Adrenal gland (tissue), 12 donors: ENCODE measurements around the gene CAMKMT. TPM values are rescaled to one million over a fixed set of nuclear protein-coding genes. Genes with fewer than 3 reads are reported as not detected.

Experiments
- DNase-seq, 7 donors: peaks; one replicate each; pipeline ENCODE4 v3.0.0-alpha.2; 2019 to 2020
- H3K27ac ChIP-seq, 5 donors: fragments of 200-600 bp; sonication (generic) in 4 of 5; 1 replicate in 3 of 5; 2 replicates in 2 of 5; pipeline versions ENCODE4 v1.5.1 to v1.8.0; 2016 to 2020; ENCODE audit warnings: mild to moderate bottlenecking in 1 of 5
- H3K27me3 ChIP-seq: fragments of 200-600 bp; 2 replicates; pipeline ENCODE4 v1.8.0; 2021
- H3K36me3 ChIP-seq, 2 donors: fragments of 200-600 bp; replicated peaks in 1 of 2; 1 replicate in 1 of 2; 2 replicates in 1 of 2; pipeline versions ENCODE4 v1.5.1 to v1.8.0; 2018 to 2022
- H3K4me1 ChIP-seq, 2 donors: fragments of 200-600 bp; replicated peaks in 1 of 2; 1 replicate in 1 of 2; 2 replicates in 1 of 2; pipeline versions ENCODE4 v1.5.1 to v1.8.0; 2018 to 2021
- H3K4me3 ChIP-seq, 4 donors: fragments of 200-600 bp; sonication (generic) in 3 of 4; one replicate each; pipeline ENCODE4 v1.5.1; 2016 to 2018
- H3K9me3 ChIP-seq, 3 donors: fragments of 200-600 bp; sonication (generic) in 1 of 3; replicated peaks in 1 of 3; 1 replicate in 2 of 3; 2 replicates in 1 of 3; pipeline versions ENCODE4 v1.5.1 to v1.8.0; 2016 to 2021
- CTCF ChIP-seq, 6 experiments: fragments of 450-650 bp in 4 of 6; fragments of 200-600 bp in 2 of 6; sonication (generic) in 1 of 6; IDR thresholded peaks; 1 replicate in 5 of 6; 2 replicates in 1 of 6; pipeline versions ENCODE4 v1.5.1 to v1.8.0; 2016 to 2021; ENCODE audit warnings: antibody characterized with exemption in 6 of 6, mild to moderate bottlenecking in 2 of 6, moderate library complexity in 1 of 6
- POLR2A ChIP-seq, 2 donors: fragments of 450-650 bp; IDR thresholded peaks; one replicate each; pipeline ENCODE4 v1.6.1; 2017; ENCODE audit warnings: antibody characterized with exemption in 2 of 2, mild to moderate bottlenecking in 2 of 2, moderate library complexity in 1 of 2
- WGBS, 4 donors: extraction: QIAGEN DNeasy Blood & Tissue Kit in 2 of 4; methylation state at CpG; one replicate each; pipeline versions ENCODE4 v1.1.5 to v1.1.7; 2013 to 2017; 5-methylcytosine and 5-hydroxymethylcytosine counted together
- intact Hi-C, 2 donors: fragments of 100-400 bp; cut with DNase I; formaldehyde crosslinking; loops; one replicate each; pipeline versions ENCODE4 v1.14.1 to v1.15.0; 2022 to 2023
- polyA plus RNA-seq, 3 donors: library from polyadenylated mRNA; stranded (reverse); fragments of 200-250 nt in 2 of 3; fragments of 350-450 nt in 1 of 3; fragmentation: Illumina TruSeq in 1 of 3; extraction: RNeasy Lipid Tissue Mini Kit (QIAGEN cat#74804) in 1 of 3; gene quantifications; one replicate each; pipeline ENCODE4 v1.2.3, GENCODE V29; 2013 to 2014
- total RNA-seq, 9 donors: library from RNA; depleted of rRNA in 4 of 9; stranded (reverse); fragments of >200 nt in 4 of 9; fragments of 120-200 nt in 1 of 9; fragmentation: NEBNext Ultra II Directional in 1 of 9; extraction: Animal tissue kit (Norgen Biotek cat#: 25700) in 1 of 9; gene quantifications; one replicate each; pipeline versions ENCODE4 v1.1.0 to v1.2.4, GENCODE V29; 2013 to 2023
- donor health status: healthy with polysubstance abuse.
- donor health status: Bipolar disorder and iron deficiency.
- donor health status: DM: yes; HTN: yes; CAD: no.
- donor health status: DM: no; HTN: no; CAD: no.
- donor health status: DM: no; HTN: no; CAD: no.
- donor health status: DM: yes; HTN: yes; CAD: no.

Gene CAMKMT
- total and polyA plus RNA-seq, 12 donors, result 2.6 to 14.0 (median 8.6) TPM

DNA sequence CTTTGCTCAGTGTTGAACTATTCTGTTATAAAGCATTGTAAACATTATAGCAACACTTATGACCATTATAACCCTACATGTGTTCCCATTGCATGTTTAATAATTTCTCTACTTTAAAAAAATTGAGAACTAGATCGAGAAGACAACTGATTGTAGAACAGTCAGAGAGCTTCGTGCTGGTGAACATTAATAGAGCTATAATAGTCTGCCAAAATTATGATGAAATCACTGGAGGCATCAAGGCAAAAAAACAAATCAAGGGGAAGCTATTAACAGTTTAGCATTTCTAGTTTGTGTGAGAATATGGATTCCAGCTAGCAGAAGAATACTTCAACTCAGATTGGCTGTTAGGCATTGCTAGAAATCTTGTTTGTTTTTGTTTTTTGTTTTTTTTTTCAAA is 284.2 kb downstream of the CAMKMT start:
- TF ChIP-seq CTCF (IDR thresholded peaks at IDR 0.05) (no peak), POLR2A (IDR thresholded peaks at IDR 0.05) (no peak)
- Histone ChIP-seq H3K36me3 (no peaks in the 10 kb centered on the region), H3K4me1 (no peaks in the 10 kb centered on the region), H3K27ac (no peak overlapping the region), H3K9me3 (no peaks in the 10 kb centered on the region), H3K4me3 (no peak overlapping the region), H3K27me3 (no peaks in the 10 kb centered on the region)
- 71 to 87% (median 81%) methylated on average over 2 of the region's 2 CpGs for WGBS, 4 donors
- intact Hi-C loops, result no loop called here
- DNase-seq, result no peak

DNA sequence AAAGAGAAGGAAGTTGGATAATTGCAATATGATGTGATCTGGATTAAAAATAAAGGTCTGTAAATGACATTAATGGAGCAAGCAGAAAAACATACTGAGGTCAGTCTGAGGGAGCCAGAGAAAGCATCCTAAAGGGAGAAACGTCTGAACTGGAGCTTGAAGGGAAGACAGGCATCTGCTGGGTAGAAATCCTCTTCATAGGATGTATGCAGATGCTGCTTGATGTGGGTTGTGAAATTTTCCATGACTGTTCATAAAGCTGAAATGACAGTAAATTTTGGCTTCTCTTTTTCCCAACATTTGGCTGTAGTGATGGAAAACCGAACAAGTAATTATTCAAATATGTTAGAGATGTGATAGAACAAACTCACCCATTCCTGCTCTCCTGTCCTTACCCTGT is 287.6 kb downstream of the CAMKMT start:
- H3K27ac ChIP-seq, result no peak overlapping the region
- no peaks in the 10 kb centered on the region for H3K9me3 ChIP-seq
- no peak for DNase-seq
- intact Hi-C loops, result no loop called here
- WGBS, 4 donors, result 54 to 73% (median 63%) methylated on average over 2 of the region's 2 CpGs
- H3K4me3 ChIP-seq, result no peak overlapping the region
- no peaks in the 10 kb centered on the region for H3K27me3 ChIP-seq
- no peaks in the 10 kb centered on the region for H3K36me3 ChIP-seq
- TF ChIP-seq POLR2A (IDR thresholded peaks at IDR 0.05) (no peak), CTCF (IDR thresholded peaks at IDR 0.05) (no peak)
- H3K4me1 ChIP-seq, result no peaks in the 10 kb centered on the region

- DNase-seq, result no peak
- H3K9me3 ChIP-seq, result no peaks in the 10 kb centered on the region
- WGBS, 4 donors, result 81 to 96% (median 86%) methylated on average over 1 of the region's 1 CpG
- H3K27ac ChIP-seq, result no peak overlapping the region
- no peaks in the 10 kb centered on the region for H3K27me3 ChIP-seq
- H3K4me3 ChIP-seq, result no peak overlapping the region
- H3K36me3 ChIP-seq, result no peaks in the 10 kb centered on the region
- TF ChIP-seq CTCF (IDR thresholded peaks at IDR 0.05) (no peak), POLR2A (IDR thresholded peaks at IDR 0.05) (no peak)
- intact Hi-C loops, result no loop called here
- no peaks in the 10 kb centered on the region for H3K4me1 ChIP-seq
Observed at GRCh38 chr2:44650796-44651195, 289.0 kb downstream of the CAMKMT start.

GRCh38 chr2:44651974-44652373 is 290.2 kb downstream of the CAMKMT start:
- DNase-seq, result no peak
- no peaks in the 10 kb centered on the region for H3K9me3 ChIP-seq
- H3K27me3 ChIP-seq, result no peaks in the 10 kb centered on the region
- H3K27ac ChIP-seq, result no peak overlapping the region
- no peak overlapping the region for H3K4me3 ChIP-seq
- intact Hi-C loops, result no loop called here
- no peaks in the 10 kb centered on the region for H3K36me3 ChIP-seq
- H3K4me1 ChIP-seq, result no peaks in the 10 kb centered on the region
- no peak for TF ChIP-seq POLR2A (IDR thresholded peaks at IDR 0.05)
- no peak for TF ChIP-seq CTCF (IDR thresholded peaks at IDR 0.05)
- 88 to 100% (median 98%) methylated on average over 1 of the region's 1 CpG for WGBS, 4 donors
